Keratinocyte (primary cell): ENCODE results near the gene NLRX1. TPM values are rescaled to one million over a fixed set of nuclear protein-coding genes. Genes with fewer than 3 reads are reported as not detected.

Source experiments
- DNase-seq: peaks from one replicate; pipeline ENCODE4 v3.0.0-alpha.2; 2011; ENCODE audit warnings: low read depth, missing footprints, low spot score
- FAIRE-seq: peaks from 2 replicates; lab custom pipeline; 2011; peaks lifted over from hg19 to GRCh38; lab: Jason Lieb, UNC
- H2AFZ ChIP-seq: 2 replicates; pipeline ENCODE4 v1.6.0; 2012; ENCODE audit warnings: low read length, control low read depth, inconsistent platforms; ENCODE audit not compliant: control insufficient read depth
- H3K27ac ChIP-seq: 2 replicates; pipeline ENCODE4 v1.5.1; 2011; ENCODE audit warnings: low read length; ENCODE audit not compliant: control insufficient read depth, insufficient read depth
- H3K27me3 ChIP-seq: 3 replicates; pipeline ENCODE4 v1.6.0; 2011; ENCODE audit warnings: low read length; ENCODE audit not compliant: control insufficient read depth, insufficient read depth; ENCODE audit errors: extremely low read depth
- H3K36me3 ChIP-seq, 2 experiments: 2 replicates in 1 of 2; 3 replicates in 1 of 2; pipeline ENCODE4 v1.5.1; 2011; ENCODE audit warnings: low read length in 2 of 2, mild to moderate bottlenecking in 1 of 2; ENCODE audit not compliant: control insufficient read depth in 2 of 2, insufficient read depth in 2 of 2; ENCODE audit errors: extremely low read depth in 1 of 2
- H3K4me1 ChIP-seq: 3 replicates; pipeline ENCODE4 v1.5.1; 2011; ENCODE audit warnings: low read length; ENCODE audit not compliant: control insufficient read depth, insufficient read depth; ENCODE audit errors: extremely low read depth
- H3K4me2 ChIP-seq: 3 replicates; pipeline ENCODE4 v1.6.0; 2011; ENCODE audit warnings: low read depth, low read length; ENCODE audit not compliant: control insufficient read depth, insufficient read depth; ENCODE audit errors: extremely low read depth
- H3K4me3 ChIP-seq, 3 experiments: fragments of 200-600 bp in 1 of 3; sonication (generic) in 1 of 3; 2 replicates in 2 of 3; 3 replicates in 1 of 3; pipeline ENCODE4 v1.5.1; 2011 to 2016; ENCODE audit warnings: low read length in 3 of 3, mild to moderate bottlenecking in 3 of 3, control low read depth in 2 of 3, inconsistent platforms in 1 of 3, low read depth in 1 of 3, mixed read lengths in 1 of 3, mixed run types in 1 of 3, moderate library complexity in 1 of 3; ENCODE audit not compliant: control insufficient read depth in 2 of 3, insufficient read depth in 2 of 3; ENCODE audit errors: extremely low read depth in 1 of 3
- H3K79me2 ChIP-seq: 2 replicates; pipeline ENCODE4 v1.6.0; 2012; ENCODE audit warnings: low read length; ENCODE audit not compliant: control insufficient read depth, insufficient read depth
- H3K9ac ChIP-seq: 3 replicates; pipeline ENCODE4 v1.6.0; 2011; ENCODE audit warnings: low read length; ENCODE audit not compliant: control insufficient read depth, insufficient read depth; ENCODE audit errors: extremely low read depth
- H3K9me1 ChIP-seq: 3 replicates; pipeline ENCODE4 v1.6.0; 2011; ENCODE audit warnings: low read length; ENCODE audit not compliant: control insufficient read depth, insufficient read depth; ENCODE audit errors: extremely low read depth
- H3K9me3 ChIP-seq: 2 replicates; pipeline ENCODE4 v1.5.1; 2012; ENCODE audit warnings: low read depth, low read length; ENCODE audit not compliant: control insufficient read depth
- H4K20me1 ChIP-seq: 3 replicates; pipeline ENCODE4 v1.6.0; 2011; ENCODE audit warnings: low read length; ENCODE audit not compliant: control insufficient read depth, insufficient read depth; ENCODE audit errors: extremely low read depth
- EZH2 ChIP-seq: IDR thresholded peaks from one replicate; pipeline ENCODE4 v1.6.1; 2012; ENCODE audit warnings: inconsistent platforms, mild to moderate bottlenecking, low read length, moderate library complexity
- dilution Hi-C: fragments of 300-500 bp; cut with MboI; formaldehyde crosslinking; loops from one replicate; pipeline ENCODE4 v1.7.0; 2020; ENCODE audit warnings: low sequenced_read_pairs; ENCODE audit not compliant: extremely low pct_ligation_motif_present
- polyA plus RNA-seq, 5 experiments: library from polyadenylated mRNA; depleted of rRNA in 3 of 5; stranded (reverse) in 3 of 5; stranded (forward) in 1 of 5; unstranded in 1 of 5; fragments of >200 nt; gene quantifications; 1 replicate in 1 of 5; 2 replicates in 3 of 5; 3 replicates in 1 of 5; pipeline versions ENCODE4 v1.2.1 to v1.2.3, GENCODE V29; 2011 to 2012; ENCODE audit warnings: missing spikeins in 2 of 5, low read depth in 1 of 5, low replicate concordance in 1 of 5
- TF ChIP-seq, protein P1 (sequence below), 3 experiments: IDR thresholded peaks in 1 of 3; conservative IDR thresholded peaks in 1 of 3; optimal IDR thresholded peaks in 1 of 3; 2 replicates in 2 of 3; 3 replicates in 1 of 3; pipeline versions ENCODE3 to v1.5.1; 2011; ENCODE audit warnings: low read length in 3 of 3, mild to moderate bottlenecking in 3 of 3, moderate library complexity in 2 of 3, control low read depth in 1 of 3, inconsistent platforms in 1 of 3; ENCODE audit not compliant: insufficient read depth in 2 of 3; ENCODE audit errors: extremely low read depth in 1 of 3

Gene NLRX1
- polyA plus RNA-seq, 1 donor (not counting 4 experiments of a cell fraction or from before 2014, with no cell fraction given), result 8.1 TPM

DNA sequence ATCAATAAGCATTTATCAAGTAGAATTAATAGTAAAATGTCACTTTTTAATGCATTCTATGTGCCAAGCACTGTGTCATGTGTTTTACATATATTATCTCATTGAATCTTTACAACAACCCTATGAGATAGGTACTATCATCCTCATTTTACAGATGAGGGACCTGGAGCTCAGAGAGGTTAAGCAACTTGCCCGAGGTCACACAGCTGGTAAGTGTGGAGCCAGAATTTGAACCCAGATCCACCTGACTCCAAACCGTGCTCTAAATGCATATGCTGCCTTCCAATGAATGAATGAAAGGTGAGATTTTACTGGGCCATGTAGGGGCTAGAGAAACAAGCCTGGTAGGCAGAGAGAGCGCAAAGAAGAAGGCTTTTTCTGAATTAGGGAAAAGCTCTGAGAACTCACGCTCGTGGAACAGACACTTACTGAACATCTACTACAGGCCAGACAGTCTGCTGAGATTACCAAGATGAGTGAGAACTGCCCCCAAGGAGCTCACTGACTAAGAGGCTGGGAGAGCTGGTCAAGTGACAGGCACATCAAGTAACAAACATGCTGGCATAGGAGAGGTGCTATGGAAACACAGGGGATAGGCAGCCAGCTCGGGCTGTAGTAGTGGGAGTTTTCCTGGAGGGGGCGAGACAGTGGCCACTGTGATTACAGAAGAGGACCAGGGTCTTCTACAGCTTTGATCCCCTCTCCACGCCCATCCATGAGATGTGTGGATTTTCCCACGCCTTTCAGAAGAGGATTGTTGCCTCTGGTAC lies 15.3 kb upstream of the NLRX1 start:
- dilution Hi-C loops, result no loop called here
- no peaks in the 10 kb centered on the region for H3K36me3 ChIP-seq
- no peaks in the 10 kb centered on the region for H4K20me1 ChIP-seq
- H3K4me1 ChIP-seq, result peaks cover 8% of the 10 kb centered on the region
- no peak overlapping the region for H3K4me2 ChIP-seq
- TF ChIP-seq, protein P1, sequence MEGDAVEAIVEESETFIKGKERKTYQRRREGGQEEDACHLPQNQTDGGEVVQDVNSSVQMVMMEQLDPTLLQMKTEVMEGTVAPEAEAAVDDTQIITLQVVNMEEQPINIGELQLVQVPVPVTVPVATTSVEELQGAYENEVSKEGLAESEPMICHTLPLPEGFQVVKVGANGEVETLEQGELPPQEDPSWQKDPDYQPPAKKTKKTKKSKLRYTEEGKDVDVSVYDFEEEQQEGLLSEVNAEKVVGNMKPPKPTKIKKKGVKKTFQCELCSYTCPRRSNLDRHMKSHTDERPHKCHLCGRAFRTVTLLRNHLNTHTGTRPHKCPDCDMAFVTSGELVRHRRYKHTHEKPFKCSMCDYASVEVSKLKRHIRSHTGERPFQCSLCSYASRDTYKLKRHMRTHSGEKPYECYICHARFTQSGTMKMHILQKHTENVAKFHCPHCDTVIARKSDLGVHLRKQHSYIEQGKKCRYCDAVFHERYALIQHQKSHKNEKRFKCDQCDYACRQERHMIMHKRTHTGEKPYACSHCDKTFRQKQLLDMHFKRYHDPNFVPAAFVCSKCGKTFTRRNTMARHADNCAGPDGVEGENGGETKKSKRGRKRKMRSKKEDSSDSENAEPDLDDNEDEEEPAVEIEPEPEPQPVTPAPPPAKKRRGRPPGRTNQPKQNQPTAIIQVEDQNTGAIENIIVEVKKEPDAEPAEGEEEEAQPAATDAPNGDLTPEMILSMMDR (optimal IDR thresholded peaks at IDR 0.05 in 1 of 3, IDR thresholded peaks at IDR 0.05 in 1 of 3, conservative IDR thresholded peaks at IDR 0.05 in 1 of 3; ENCODE audit: extremely low read depth in 1 of 3, insufficient read depth in 2 of 3, low read length in 3 of 3), result peak in 2 of 3 experiments; percentile 5 to 12
- no peak for TF ChIP-seq EZH2
- DNase-seq (no peak), FAIRE-seq (no peak)
- H3K27ac ChIP-seq, result no peak overlapping the region
- no peak overlapping the region for H3K9ac ChIP-seq
- peaks cover 29% of the 10 kb centered on the region for H3K27me3 ChIP-seq
- H3K9me3 ChIP-seq, result no peaks in the 10 kb centered on the region
- no peak overlapping the region for H2AFZ ChIP-seq
- H3K79me2 ChIP-seq, result no peaks in the 10 kb centered on the region
- H3K4me3 ChIP-seq, result no peak overlapping the region
- H3K9me1 ChIP-seq, result no peaks in the 10 kb centered on the region

DNA sequence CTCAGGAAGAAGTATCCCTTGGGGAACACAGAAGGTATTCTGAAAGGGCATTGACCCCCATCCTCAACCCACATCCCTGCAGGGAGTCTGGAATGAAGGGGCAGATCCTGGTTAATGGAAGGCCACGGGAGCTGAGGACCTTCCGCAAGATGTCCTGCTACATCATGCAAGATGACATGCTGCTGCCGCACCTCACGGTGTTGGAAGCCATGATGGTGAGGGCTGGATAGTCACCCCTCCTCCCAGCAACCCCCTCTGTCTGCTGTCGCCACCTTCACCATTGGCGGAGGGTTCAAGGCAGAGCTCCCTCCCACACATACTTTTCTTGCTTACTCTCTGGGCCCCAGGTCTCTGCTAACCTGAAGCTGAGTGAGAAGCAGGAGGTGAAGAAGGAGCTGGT lies 14.3 kb upstream of the NLRX1 start:
- no peak overlapping the region for H3K9ac ChIP-seq
- no peak overlapping the region for H3K4me2 ChIP-seq
- dilution Hi-C loops, result no loop called here
- no peak for FAIRE-seq
- no peak for DNase-seq
- peaks cover 2% of the 10 kb centered on the region for H3K4me1 ChIP-seq
- no peak overlapping the region for H2AFZ ChIP-seq
- H4K20me1 ChIP-seq, result no peaks in the 10 kb centered on the region
- H3K27ac ChIP-seq, result no peak overlapping the region
- no peaks in the 10 kb centered on the region for H3K9me1 ChIP-seq
- no peaks in the 10 kb centered on the region for H3K79me2 ChIP-seq
- H3K27me3 ChIP-seq, result peaks cover 27% of the 10 kb centered on the region
- TF ChIP-seq EZH2, result no peak
- TF ChIP-seq, protein P1 (optimal IDR thresholded peaks at IDR 0.05 in 1 of 3, IDR thresholded peaks at IDR 0.05 in 1 of 3, conservative IDR thresholded peaks at IDR 0.05 in 1 of 3; ENCODE audit: extremely low read depth in 1 of 3, insufficient read depth in 2 of 3, low read length in 3 of 3), result no peak
- H3K9me3 ChIP-seq, result no peaks in the 10 kb centered on the region
- no peaks in the 10 kb centered on the region for H3K36me3 ChIP-seq
- H3K4me3 ChIP-seq, result no peak overlapping the region
